ENCODE data around the gene TNIK.

DNA sequence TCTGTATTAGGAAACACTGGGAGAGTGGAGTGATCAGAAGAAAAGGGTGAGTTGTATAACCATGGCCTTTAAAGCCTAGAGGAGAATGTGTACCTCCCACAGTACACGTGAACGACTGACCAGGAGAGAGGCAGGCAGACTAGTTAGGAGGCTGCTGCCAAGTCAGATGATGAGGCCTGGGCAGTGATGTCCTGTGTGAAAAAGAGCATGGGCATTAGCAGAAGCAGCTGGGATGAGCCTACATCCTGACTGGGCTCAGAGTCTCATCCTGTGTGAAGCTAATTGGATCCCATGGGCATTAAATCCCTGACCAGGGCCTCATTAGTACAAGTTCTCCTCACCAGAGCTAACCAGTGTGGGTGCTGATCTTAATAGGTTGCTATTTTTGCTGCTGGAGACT is 344.5 kb downstream of the TNIK start:
- no peak for TF ChIP-seq EZH2 (IDR thresholded peaks at IDR 0.05; ENCODE audit: borderline replicate concordance, low read length)
- TF ChIP-seq, protein P1, sequence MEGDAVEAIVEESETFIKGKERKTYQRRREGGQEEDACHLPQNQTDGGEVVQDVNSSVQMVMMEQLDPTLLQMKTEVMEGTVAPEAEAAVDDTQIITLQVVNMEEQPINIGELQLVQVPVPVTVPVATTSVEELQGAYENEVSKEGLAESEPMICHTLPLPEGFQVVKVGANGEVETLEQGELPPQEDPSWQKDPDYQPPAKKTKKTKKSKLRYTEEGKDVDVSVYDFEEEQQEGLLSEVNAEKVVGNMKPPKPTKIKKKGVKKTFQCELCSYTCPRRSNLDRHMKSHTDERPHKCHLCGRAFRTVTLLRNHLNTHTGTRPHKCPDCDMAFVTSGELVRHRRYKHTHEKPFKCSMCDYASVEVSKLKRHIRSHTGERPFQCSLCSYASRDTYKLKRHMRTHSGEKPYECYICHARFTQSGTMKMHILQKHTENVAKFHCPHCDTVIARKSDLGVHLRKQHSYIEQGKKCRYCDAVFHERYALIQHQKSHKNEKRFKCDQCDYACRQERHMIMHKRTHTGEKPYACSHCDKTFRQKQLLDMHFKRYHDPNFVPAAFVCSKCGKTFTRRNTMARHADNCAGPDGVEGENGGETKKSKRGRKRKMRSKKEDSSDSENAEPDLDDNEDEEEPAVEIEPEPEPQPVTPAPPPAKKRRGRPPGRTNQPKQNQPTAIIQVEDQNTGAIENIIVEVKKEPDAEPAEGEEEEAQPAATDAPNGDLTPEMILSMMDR (IDR thresholded peaks at IDR 0.05; ENCODE audit: low read length) = no peak

Data from OCI-LY1 (cell line).